Sigmoid colon (tissue), 3 donors: ENCODE data around the gene PLA2G6.

ENCODE experiments used
- POLR2A ChIP-seq, 2 donors: fragments of 450-650 bp; IDR thresholded peaks; one replicate each; pipeline ENCODE4 v1.6.1; 2016; ENCODE audit warnings: antibody characterized with exemption in 2 of 2, mild to moderate bottlenecking in 2 of 2, moderate library complexity in 2 of 2
- TF ChIP-seq, protein P1 (sequence below), 4 experiments: fragments of 450-650 bp in 3 of 4; fragments of 200-600 bp in 1 of 4; IDR thresholded peaks; one replicate each; pipeline ENCODE4 v1.5.1; 2016 to 2019; ENCODE audit warnings: antibody characterized with exemption in 4 of 4, mild to moderate bottlenecking in 3 of 4, moderate library complexity in 2 of 4

DNA sequence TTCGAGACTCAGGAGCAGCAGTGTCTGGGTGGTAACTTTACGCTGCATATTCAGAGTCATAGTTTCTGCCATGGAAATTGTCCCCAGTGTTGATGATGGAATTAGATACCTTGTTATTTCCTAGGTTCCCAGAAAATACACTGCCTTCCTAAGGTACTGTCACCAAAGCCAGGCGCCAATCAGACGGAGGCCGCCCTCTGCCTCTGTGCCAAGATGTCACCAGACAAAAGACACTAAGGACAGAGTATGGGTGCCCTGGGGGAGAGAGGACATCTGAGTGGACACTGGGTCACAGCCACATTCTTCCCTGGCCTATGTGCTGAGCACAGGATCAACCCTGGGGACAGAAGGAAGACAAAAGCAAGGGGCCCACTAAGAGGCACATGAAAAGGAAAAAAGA, 11.2 kb downstream of the PLA2G6 start:
- TF ChIP-seq POLR2A (IDR thresholded peaks at IDR 0.05): no peak
- TF ChIP-seq, protein P1, sequence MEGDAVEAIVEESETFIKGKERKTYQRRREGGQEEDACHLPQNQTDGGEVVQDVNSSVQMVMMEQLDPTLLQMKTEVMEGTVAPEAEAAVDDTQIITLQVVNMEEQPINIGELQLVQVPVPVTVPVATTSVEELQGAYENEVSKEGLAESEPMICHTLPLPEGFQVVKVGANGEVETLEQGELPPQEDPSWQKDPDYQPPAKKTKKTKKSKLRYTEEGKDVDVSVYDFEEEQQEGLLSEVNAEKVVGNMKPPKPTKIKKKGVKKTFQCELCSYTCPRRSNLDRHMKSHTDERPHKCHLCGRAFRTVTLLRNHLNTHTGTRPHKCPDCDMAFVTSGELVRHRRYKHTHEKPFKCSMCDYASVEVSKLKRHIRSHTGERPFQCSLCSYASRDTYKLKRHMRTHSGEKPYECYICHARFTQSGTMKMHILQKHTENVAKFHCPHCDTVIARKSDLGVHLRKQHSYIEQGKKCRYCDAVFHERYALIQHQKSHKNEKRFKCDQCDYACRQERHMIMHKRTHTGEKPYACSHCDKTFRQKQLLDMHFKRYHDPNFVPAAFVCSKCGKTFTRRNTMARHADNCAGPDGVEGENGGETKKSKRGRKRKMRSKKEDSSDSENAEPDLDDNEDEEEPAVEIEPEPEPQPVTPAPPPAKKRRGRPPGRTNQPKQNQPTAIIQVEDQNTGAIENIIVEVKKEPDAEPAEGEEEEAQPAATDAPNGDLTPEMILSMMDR (IDR thresholded peaks at IDR 0.05): no peak
